ENCODE measurements around the gene SYT1.

The SYT1 gene

GRCh38 chr12:79454338-79454843 lies 589.8 kb downstream of the SYT1 start:
- DNase-seq: peak; percentile 65

GRCh38 chr12:79455286-79455685 lies 590.7 kb downstream of the SYT1 start:
- no peak for DNase-seq

GRCh38 chr12:79482323-79482722 lies 617.7 kb downstream of the SYT1 start:
- no peak for DNase-seq

- DNase-seq: no peak
Observed at GRCh38 chr12:79482921-79483320, 618.3 kb downstream of the SYT1 start.

- peak; percentile 17 for DNase-seq
Observed at GRCh38 chr12:79486154-79486553, 621.6 kb downstream of the SYT1 start.

GRCh38 chr12:79487386-79488110 lies 623.0 kb downstream of the SYT1 start:
- DNase-seq: no peak
